ENCODE data around the gene FTSJ1.
"Not testable (repeated sequence)": the region's sequence is repeated elsewhere in the genome, so short reads cannot be mapped to it uniquely, and the experiment has no call there.

FTSJ1 gene

GRCh38 chrX:48475774-48476577 is at the start of gene FTSJ1:
TSS of gene FTSJ1 (plus strand) at chrX:48476199. CDS start at chrX:48478048, 1,849 bp downstream.
- peak; percentile 82 for DNase-seq

GRCh38 chrX:48427027-48427716 is 48.8 kb upstream of the FTSJ1 start:
- not testable (repeated sequence) for DNase-seq

- not testable (repeated sequence) for DNase-seq
These were observed 46.4 kb upstream of the FTSJ1 start for GRCh38 chrX:48429606-48430005.

DNA sequence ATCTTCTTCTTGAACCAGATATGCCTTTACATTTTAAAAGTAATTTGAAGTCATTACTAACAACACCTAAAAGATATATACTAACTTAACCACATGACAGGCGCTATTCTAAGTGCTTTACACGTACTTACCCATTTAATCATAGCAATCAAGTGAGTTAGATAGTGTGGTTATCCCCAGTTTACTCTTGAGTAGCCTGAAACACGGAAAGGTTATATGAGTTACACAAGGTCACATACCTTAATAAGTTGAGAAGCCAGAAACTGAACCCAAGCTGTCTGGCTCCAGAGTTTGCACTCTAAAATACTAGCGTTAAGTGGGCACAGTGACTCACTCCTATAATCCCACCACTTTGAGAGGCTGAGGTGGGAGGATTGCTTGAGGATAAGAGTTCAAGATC is 45.8 kb upstream of the FTSJ1 start:
- DNase-seq, result not testable (repeated sequence)

DNA sequence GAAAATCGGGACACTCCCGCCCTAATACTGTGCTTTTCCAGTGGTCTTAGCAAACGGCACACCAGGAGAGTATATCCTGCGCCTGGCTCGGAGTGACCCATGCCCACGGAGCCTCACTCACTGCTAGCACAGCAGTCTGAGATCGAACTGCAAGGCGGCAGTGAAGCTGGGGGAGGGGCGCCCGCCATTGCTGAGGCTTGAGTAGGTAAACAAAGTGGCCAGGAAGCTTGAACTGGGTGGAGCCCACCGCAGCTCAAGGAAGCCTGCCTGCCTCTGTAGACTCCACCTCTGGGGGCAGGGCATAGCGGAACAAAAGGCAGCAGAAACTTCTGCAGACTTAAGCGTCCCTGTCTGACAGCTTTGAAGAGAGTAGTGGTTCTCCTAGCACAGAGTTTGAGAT is 42.3 kb upstream of the FTSJ1 start:
- not testable (repeated sequence) for DNase-seq

- DNase-seq, result not testable (repeated sequence)
These were observed 28.8 kb upstream of the FTSJ1 start for GRCh38 chrX:48447201-48447600.

DNA sequence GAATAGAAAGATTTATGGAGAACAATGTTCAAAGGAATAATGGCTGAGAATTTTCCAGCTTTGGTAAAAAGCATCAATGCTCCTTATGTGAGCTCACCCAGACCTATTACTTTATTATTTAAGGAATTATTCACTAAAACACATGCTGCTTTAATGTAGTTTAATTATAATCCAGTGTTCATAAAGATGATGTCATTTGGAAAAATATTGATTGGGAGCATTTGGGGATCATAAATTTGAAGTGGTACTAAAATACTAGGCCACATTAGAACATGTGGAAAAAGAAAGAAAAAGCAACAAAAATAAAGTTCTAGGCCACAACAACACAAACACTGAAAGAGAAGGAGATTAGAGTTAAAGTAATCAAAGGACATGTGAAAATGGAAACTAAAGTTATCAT is 25.9 kb upstream of the FTSJ1 start:
- DNase-seq, result no peak

GRCh38 chrX:48451708-48452107 is 24.3 kb upstream of the FTSJ1 start:
- no peak for DNase-seq

- no peak for DNase-seq
These were observed 19.2 kb upstream of the FTSJ1 start for GRCh38 chrX:48456628-48457331.

- no peak for DNase-seq
These were observed 17.3 kb upstream of the FTSJ1 start for GRCh38 chrX:48458711-48459110.

DNA sequence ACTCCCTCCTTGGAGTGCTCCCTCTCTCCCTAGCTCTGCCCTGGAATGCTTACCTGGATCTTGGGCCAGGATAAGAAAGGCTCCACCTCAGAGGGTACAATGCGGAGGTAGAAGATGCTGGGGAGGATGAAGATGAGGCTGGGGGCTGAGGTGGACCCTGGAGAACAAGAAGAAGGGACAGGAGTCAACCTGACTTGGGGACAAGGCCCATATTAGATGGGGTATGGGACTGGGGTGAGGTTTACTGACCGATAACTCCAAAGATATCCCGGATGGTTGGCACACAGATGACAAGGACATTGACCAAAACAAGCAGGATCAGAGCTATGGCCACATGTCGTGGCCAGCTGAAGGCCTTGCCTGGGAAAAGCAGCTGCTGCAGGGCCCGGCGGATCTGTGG is 16.5 kb upstream of the FTSJ1 start:
- no peak for DNase-seq

DNA sequence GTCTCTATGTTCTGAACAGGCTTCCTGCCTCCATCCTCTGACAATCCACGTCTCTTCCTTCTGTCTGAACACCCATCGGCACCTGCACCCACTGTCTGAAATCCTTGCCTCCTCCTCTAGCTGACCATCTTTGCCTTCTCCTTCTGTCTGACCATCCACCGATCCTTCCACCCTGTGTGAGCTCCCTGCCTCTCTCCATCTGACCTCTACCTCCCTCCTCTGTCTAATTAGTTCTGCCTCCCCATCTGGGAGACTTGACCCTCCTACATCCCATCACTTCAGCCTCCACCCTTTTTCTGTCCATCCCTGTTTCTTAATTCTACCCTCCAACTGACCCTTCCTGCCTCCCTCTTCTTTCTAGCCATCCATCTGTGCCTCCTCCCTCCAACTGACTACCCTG is 16.0 kb upstream of the FTSJ1 start:
- no peak for DNase-seq

DNA sequence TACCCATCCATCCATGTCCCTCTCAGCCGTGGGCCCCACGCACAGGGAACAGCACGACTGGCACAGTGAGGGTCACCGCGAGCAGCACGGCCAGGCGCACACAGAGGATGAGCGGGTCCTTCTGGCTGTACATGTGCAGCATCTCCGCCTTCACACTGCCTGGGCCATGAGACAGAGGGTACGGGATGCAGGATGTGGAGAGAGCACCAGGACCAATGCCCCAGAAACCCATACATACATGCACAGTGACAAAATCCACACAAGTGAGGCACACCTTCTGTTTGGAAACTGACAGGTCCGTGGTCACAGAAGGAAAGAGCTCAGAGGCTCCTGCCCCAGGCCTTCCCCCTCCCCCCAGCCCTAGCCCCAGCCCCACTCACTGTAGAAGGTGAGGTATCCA is 15.4 kb upstream of the FTSJ1 start:
- no peak for DNase-seq

DNA sequence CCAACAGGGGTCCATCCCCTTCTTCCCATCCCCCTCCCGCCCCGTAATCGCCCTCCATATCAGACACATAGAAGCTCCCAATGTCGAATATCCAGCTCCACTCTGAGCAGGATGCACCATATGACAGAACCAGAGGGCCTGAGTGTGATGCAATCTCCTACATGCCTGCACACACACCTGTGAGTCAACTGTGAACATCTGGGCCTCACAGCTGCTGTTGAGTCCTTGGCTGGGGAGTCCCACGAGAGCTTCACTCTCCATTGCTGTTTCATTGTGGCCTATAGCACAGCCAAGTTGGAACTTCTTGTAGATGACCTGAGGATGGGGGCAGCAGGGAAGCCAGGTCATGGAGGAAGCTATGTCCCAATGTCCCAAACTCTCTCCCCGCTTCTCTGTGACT is 14.2 kb upstream of the FTSJ1 start:
- no peak for DNase-seq

GRCh38 chrX:48465336-48465933 is 10.6 kb upstream of the FTSJ1 start:
- DNase-seq, result no peak

GRCh38 chrX:48466696-48467095 is 9.3 kb upstream of the FTSJ1 start:
- no peak for DNase-seq

DNA sequence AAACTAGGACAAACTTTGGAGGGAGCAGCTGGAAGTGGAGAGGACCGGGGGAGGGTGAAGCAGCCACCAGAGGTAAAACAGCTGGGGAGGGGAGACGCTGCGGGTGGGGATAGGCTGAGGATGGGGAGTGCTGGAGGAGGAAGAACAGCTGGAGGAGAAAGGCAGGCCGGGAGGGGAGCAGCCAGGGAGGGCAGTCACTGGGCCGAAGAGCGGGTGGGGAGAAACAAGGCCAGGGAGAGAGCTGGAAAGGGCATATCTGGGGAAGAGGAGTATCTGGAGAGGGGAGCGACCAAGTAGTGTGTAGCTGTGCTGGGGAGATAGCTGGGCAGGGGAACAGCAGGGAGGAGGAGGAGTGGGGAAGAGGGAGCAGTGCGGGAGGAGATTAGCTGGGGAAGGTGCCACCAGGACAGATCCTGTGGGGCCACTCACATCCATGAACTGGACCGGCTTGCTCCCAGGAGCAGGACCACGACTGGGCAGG is 8.7 kb upstream of the FTSJ1 start:
- no peak for DNase-seq

DNA sequence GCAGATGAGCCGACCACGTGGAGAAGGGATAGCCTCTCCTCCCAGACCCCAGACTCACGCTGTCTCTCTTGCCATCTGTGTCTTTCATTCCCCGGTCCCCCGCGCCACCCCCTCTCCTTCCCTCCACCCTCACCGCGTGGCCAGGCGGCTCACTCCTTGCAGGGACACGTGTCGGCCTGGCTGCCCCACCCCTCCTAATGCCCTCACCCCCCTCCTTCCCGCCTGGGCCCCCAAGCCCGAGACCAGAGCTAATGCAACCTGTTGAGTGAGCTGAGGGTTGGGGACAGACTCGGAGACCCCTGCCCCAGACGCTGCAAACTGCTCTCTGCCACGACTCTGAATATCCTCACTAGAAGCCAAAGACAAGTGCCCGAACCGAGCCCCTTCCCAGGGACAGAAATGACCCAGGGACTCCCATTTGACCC is 7.7 kb upstream of the FTSJ1 start:
- peak; percentile 16 for DNase-seq

DNA sequence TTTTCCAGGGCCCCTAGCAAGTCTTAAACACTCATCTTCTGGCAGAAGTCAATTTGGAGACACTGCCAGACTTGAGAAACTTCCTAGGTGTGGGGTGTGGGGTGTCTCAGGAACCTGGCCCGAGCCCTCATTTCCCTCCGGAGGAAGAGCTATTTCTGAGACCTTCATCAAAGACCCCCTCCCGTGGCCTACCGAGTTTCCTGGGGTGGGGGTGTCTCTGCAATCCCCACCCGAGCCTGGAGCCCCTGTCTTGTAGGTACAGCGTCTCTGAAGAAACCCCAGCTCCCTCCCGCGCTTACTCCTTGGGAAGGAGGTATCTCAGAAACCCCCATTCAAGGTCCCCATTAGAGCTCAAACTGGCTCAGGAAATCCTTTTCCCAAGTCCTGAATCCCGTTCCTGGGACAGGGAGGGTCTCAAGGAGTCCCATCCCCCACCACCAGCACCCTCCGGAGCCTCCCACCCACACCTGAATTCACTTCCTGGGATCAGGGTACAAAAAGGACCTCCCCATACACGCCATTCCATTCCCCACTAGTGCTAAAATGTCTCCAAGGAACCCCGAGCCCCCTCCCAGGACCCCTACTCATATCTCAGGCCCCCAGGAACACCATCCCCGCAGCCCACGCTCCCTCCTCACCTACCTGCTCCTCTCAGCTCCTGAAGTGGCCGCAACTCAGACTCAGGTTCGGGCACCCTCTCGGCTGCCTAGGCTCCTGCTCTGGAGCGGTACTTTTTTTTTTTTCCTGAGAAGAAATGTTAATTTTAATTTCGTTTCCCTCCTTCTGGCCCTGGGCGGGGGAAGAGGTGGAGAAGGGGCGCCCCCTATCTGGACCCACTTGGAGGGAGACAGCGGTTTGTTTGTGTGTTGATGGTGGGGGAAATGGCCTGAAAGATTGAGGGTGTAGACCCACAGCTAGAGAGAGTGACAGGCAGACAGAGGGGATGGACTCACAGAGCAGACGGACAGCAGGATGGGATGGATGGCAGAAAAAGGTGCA is 7.0 kb upstream of the FTSJ1 start:
- DNase-seq, result peak; percentile 29

GRCh38 chrX:48470110-48470832 is 5.7 kb upstream of the FTSJ1 start, which contains the start of gene SLC38A5:
TSS of gene SLC38A5 (minus strand) at chrX:48470260. CDS start at chrX:48467924, 2,336 bp downstream.
- no peak for DNase-seq

DNA sequence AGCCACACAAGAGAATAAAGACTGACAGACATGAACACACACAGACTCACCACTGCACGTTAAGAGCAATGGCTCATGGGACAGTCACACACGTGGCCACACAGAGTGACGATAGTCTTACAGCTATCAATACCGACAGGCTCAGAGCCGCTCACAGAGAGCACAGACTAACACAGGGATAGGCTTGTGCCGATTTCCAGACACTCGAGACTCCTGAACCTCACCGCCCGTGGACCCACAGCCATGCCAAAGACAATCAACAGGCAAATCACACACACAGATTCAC is 5.2 kb upstream of the FTSJ1 start:
- no peak for DNase-seq

All from activated gamma-delta T cell treated with Interleukin-2 at 50 U/mL for 16 hours (primary cell).